ENCODE results near the gene DAGLA. TPM values are rescaled to one million over a fixed set of nuclear protein-coding genes. Genes with fewer than 3 reads are reported as not detected.
"Not testable (repeated sequence)": the region's sequence is repeated elsewhere in the genome, so short reads cannot be mapped to it uniquely, and the experiment has no call there.

DAGLA gene
- total and polyA plus RNA-seq, 12 donors, result 0.44 to 4.2 (median 2.3) TPM

DNA sequence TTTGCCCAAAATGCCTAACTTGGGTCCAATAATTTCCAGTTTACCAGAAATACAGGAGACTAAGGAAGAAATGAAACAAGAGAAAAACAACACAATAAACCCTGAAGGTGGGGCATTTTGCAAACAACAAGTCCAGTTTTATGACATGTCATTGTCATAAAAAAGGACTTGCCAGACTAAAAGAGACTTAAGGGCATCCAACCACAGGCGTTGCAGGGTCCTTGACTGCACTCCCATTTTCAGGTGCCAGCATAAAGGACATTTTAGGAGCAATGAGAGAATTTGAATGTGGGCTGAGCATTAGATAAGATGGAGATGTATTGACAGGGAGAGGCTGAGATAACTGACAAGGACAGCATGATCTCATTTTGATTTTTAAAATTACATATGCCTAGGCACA, 28.1 kb upstream of the DAGLA start:
- no peak overlapping the region for H3K4me3 ChIP-seq
- H3K27me3 ChIP-seq, result no peaks in the 10 kb centered on the region
- H3K27ac ChIP-seq, result no peak overlapping the region
- H3K4me1 ChIP-seq (replicated peaks in 1 of 2), result no peaks in the 10 kb centered on the region
- H3K36me3 ChIP-seq (replicated peaks in 1 of 2), result no peaks in the 10 kb centered on the region
- TF ChIP-seq POLR2A (IDR thresholded peaks at IDR 0.05), result no peak
- TF ChIP-seq, protein P1, sequence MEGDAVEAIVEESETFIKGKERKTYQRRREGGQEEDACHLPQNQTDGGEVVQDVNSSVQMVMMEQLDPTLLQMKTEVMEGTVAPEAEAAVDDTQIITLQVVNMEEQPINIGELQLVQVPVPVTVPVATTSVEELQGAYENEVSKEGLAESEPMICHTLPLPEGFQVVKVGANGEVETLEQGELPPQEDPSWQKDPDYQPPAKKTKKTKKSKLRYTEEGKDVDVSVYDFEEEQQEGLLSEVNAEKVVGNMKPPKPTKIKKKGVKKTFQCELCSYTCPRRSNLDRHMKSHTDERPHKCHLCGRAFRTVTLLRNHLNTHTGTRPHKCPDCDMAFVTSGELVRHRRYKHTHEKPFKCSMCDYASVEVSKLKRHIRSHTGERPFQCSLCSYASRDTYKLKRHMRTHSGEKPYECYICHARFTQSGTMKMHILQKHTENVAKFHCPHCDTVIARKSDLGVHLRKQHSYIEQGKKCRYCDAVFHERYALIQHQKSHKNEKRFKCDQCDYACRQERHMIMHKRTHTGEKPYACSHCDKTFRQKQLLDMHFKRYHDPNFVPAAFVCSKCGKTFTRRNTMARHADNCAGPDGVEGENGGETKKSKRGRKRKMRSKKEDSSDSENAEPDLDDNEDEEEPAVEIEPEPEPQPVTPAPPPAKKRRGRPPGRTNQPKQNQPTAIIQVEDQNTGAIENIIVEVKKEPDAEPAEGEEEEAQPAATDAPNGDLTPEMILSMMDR (IDR thresholded peaks at IDR 0.05), result no peak
- no peaks in the 10 kb centered on the region for H3K9me3 ChIP-seq (replicated peaks in 1 of 3)
- intact Hi-C loops (cut with DNase I), result no loop called here
- DNase-seq, result no peak
- WGBS, 4 donors, result 54 to 67% (median 62%) methylated on average over 1 of the region's 1 CpG

DNA sequence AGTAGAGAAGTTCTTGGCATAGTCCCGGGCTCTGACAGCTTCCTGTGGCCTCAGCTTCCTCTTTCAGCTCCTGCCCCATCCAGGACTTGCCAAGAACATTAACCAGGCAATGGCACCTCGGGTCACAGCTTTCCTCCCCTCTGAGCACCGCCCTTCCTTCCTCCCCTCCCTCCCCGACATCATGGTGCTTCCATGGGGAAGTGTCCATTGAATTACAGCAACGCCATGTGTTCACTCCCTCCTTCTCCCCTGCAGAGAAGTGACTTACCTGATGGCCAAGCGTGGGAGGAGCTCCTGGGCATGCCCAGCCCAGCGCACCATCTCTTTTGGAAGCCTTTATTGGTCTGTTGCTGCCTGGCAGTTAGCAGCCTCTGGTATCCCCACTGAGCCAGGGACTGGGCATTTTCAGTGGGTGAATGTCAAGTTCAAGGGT, 25.8 kb upstream of the DAGLA start:
- no peak overlapping the region for H3K4me3 ChIP-seq
- 28 to 62% (median 58%) methylated on average over 7 of the region's 7 CpGs for WGBS, 4 donors
- H3K9me3 ChIP-seq (replicated peaks in 1 of 3), result no peaks in the 10 kb centered on the region
- no peaks in the 10 kb centered on the region for H3K27me3 ChIP-seq
- intact Hi-C loops (cut with DNase I), result no loop called here
- peak overlapping the region in 1 of 5 donors; percentile 24 for H3K27ac ChIP-seq
- DNase-seq, result peak; percentile 34 to 79 (median 61)
- H3K36me3 ChIP-seq (replicated peaks in 1 of 2), result no peaks in the 10 kb centered on the region
- TF ChIP-seq, protein P1 (IDR thresholded peaks at IDR 0.05), result no peak
- no peak for TF ChIP-seq POLR2A (IDR thresholded peaks at IDR 0.05)
- H3K4me1 ChIP-seq (replicated peaks in 1 of 2), result no peaks in the 10 kb centered on the region

DNA sequence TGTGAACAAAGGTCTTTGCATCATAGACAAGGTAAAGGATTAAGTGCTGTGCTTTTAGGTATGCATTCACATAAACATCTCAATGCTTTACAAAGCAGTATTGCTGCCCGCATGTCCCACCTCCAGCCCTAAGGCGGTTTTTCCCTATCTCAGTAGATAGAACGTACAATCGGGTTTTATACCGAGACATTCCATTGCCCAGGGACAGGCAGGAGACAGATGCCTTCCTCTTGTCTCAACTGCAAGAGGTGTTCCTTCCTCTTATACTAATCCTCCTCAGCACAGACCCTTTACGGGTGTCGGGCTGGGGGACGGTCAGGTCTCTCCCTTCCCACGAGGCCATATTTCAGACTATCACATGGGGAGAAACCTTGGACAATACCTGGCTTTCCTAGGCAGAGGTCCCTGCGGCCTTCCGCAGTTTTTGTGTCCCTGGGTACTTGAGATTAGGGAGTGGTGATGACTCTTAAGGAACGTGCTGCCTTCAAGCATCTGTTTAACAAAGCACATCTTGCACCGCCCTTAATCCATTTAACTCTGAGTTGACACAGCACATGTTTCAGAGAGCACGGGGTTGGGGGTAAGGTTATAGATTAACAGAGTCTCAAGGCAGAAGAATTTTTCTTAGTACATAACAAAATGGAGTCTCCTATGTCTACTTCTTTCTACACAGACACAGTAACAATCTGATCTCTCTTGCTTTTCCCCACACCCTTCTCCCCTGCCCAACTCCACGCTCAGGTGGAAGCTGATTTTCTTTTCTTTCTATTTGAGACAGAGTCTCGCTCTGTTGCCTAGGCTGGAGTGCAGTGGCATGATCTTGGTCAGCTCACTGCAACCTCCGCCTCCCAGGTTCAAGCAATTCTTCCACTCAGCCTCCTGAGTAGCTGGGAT, 24.7 kb upstream of the DAGLA start:
- H3K4me3 ChIP-seq; H3K27ac ChIP-seq; intact Hi-C loops (cut with DNase I); H3K9me3 ChIP-seq (replicated peaks in 1 of 3); H3K36me3 ChIP-seq (replicated peaks in 1 of 2); H3K4me1 ChIP-seq (replicated peaks in 1 of 2); H3K27me3 ChIP-seq; DNase-seq: not testable (repeated sequence)
- 64 to 75% (median 69%) methylated on average over 5 to 15 of the region's 17 CpGs for WGBS, 4 donors

DNA sequence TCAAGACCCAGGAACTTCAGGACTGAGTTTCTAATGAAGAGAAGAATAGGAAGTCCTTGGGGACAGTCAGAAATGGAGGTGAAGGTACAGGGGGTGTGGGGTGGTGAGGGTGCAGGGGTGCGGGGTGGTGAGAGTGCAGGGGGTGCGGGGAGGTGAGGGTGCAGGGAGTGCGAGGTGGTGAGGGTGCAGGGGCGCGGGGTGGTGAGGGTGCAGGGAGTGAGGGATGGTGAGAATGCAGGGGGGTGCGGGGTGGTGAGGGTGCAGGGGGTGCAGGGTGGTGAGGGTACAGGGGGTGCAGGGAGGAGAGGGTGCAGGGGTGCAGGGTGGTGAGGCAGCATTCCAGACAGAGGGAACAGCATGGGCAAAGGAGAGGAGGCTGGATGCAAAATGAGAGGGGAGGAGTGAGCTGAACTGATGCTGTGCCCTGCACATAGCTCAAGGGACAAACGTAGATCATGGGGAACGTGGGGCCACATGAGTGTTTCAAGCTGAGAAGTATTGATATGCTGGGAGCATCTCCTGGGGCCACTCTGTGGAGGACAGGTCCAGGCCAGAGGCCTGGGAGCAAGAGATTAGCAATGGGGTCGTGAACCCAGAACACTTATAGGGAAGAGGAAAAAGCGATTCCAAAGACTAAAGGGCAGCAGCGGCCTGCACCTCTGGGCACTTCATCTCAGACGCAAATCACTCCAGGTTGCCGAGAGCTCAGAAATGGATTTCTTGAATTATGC, 23.7 kb upstream of the DAGLA start:
- WGBS, 4 donors, result 74 to 92% (median 88%) methylated on average over 12 to 13 of the region's 13 CpGs
- TF ChIP-seq, protein P1 (IDR thresholded peaks at IDR 0.05), result no peak
- TF ChIP-seq POLR2A (IDR thresholded peaks at IDR 0.05), result no peak
- intact Hi-C loops (cut with DNase I), result no loop called here
- H3K4me3 ChIP-seq, result no peak overlapping the region
- DNase-seq, result no peak
- H3K4me1 ChIP-seq (replicated peaks in 1 of 2), result no peaks in the 10 kb centered on the region
- no peak overlapping the region for H3K27ac ChIP-seq
- no peaks in the 10 kb centered on the region for H3K27me3 ChIP-seq
- no peaks in the 10 kb centered on the region for H3K36me3 ChIP-seq (replicated peaks in 1 of 2)
- H3K9me3 ChIP-seq (replicated peaks in 1 of 3), result no peaks in the 10 kb centered on the region
